ENCODE data around the gene FRS2.

The FRS2 gene

GRCh38 chr12:69579029-69579428, 108.8 kb downstream of the FRS2 start:
- Histone ChIP-seq H3K4me2 (ENCODE audit: low read depth, low read length) (no peak overlapping the region), H3K4me3 (ENCODE audit: low read length) (no peak overlapping the region), H3K27ac (ENCODE audit: low read length) (no peak overlapping the region), H3K9me2 (replicated peaks; ENCODE audit: insufficient read depth, low read length) (no peaks in the 10 kb centered on the region), H3K4me1 (ENCODE audit: low read length) (no peaks in the 10 kb centered on the region), H3K9ac (ENCODE audit: low read length) (no peak overlapping the region), H3K27me3 (replicated peaks; ENCODE audit: insufficient read depth, low read length) (no peaks in the 10 kb centered on the region), H3K36me3 (replicated peaks; ENCODE audit: insufficient read depth, low read length) (no peaks in the 10 kb centered on the region), H3F3A (ENCODE audit: insufficient read depth, low read length) (no peaks in the 10 kb centered on the region; the same call in 1 of the 2 replicates), H2AFZ (ENCODE audit: low read length) (no peak overlapping the region), H3K79me2 (ENCODE audit: low read length) (no peaks in the 10 kb centered on the region), H4K20me1 (ENCODE audit: insufficient read depth, low read length) (no peaks in the 10 kb centered on the region), H3K9me3 (replicated peaks; ENCODE audit: insufficient read depth, low read length) (no peaks in the 10 kb centered on the region)
- TF ChIP-seq EZH2 (optimal IDR thresholded peaks at IDR 0.05; ENCODE audit: low read depth, low read length) (no peak), EZH2phosphoT487 (IDR thresholded peaks at IDR 0.05; ENCODE audit: low read length) (no peak), CTCF (IDR thresholded peaks at IDR 0.05; ENCODE audit: low read length) (no peak)
- DNase-seq, result no peak

GRCh38 chr12:69580074-69580473, 109.9 kb downstream of the FRS2 start:
- H2AFZ ChIP-seq (ENCODE audit: low read length), result no peak overlapping the region
- H3K4me2 ChIP-seq (ENCODE audit: low read depth, low read length), result no peak overlapping the region
- no peaks in the 10 kb centered on the region for H3K36me3 ChIP-seq (replicated peaks; ENCODE audit: insufficient read depth, low read length)
- no peak overlapping the region for H3K9ac ChIP-seq (ENCODE audit: low read length)
- H3K27me3 ChIP-seq (replicated peaks; ENCODE audit: insufficient read depth, low read length), result no peaks in the 10 kb centered on the region
- no peak for DNase-seq
- H3K27ac ChIP-seq (ENCODE audit: low read length), result no peak overlapping the region
- H3K79me2 ChIP-seq (ENCODE audit: low read length), result no peaks in the 10 kb centered on the region
- H3K4me1 ChIP-seq (ENCODE audit: low read length), result no peaks in the 10 kb centered on the region
- H3K4me3 ChIP-seq (ENCODE audit: low read length), result no peak overlapping the region
- H4K20me1 ChIP-seq (ENCODE audit: insufficient read depth, low read length), result no peaks in the 10 kb centered on the region
- H3K9me3 ChIP-seq (replicated peaks; ENCODE audit: insufficient read depth, low read length), result no peaks in the 10 kb centered on the region
- H3F3A ChIP-seq (ENCODE audit: insufficient read depth, low read length), result no peaks in the 10 kb centered on the region; the same call in 1 of the 2 replicates
- TF ChIP-seq CTCF (IDR thresholded peaks at IDR 0.05; ENCODE audit: low read length) (no peak), EZH2phosphoT487 (IDR thresholded peaks at IDR 0.05; ENCODE audit: low read length) (no peak)
- H3K9me2 ChIP-seq (replicated peaks; ENCODE audit: insufficient read depth, low read length), result no peaks in the 10 kb centered on the region

GRCh38 chr12:69583203-69583602, 113.0 kb downstream of the FRS2 start:
- Histone ChIP-seq H4K20me1 (ENCODE audit: insufficient read depth, low read length) (0 out of 2 replicates have a peak, but pooled peaks cover 3% of the 10 kb centered on the region), H3K79me2 (ENCODE audit: low read length) (peaks cover 30% of the 10 kb centered on the region), H3F3A (ENCODE audit: insufficient read depth, low read length) (no peaks in the 10 kb centered on the region; the same call in 1 of the 2 replicates), H3K27ac (ENCODE audit: low read length) (no peak overlapping the region), H3K9me3 (replicated peaks; ENCODE audit: insufficient read depth, low read length) (no peaks in the 10 kb centered on the region), H3K36me3 (replicated peaks; ENCODE audit: insufficient read depth, low read length) (peaks cover 14% of the 10 kb centered on the region), H3K9ac (ENCODE audit: low read length) (no peak overlapping the region), H3K27me3 (replicated peaks; ENCODE audit: insufficient read depth, low read length) (no peaks in the 10 kb centered on the region), H2AFZ (ENCODE audit: low read length) (no peak overlapping the region), H3K9me2 (replicated peaks; ENCODE audit: insufficient read depth, low read length) (no peaks in the 10 kb centered on the region), H3K4me3 (ENCODE audit: low read length) (no peak overlapping the region), H3K4me1 (ENCODE audit: low read length) (no peaks in the 10 kb centered on the region), H3K4me2 (ENCODE audit: low read depth, low read length) (no peak overlapping the region)
- DNase-seq, result no peak
- no peak for TF ChIP-seq EZH2phosphoT487 (IDR thresholded peaks at IDR 0.05; ENCODE audit: low read length)
- 0 out of 2 replicates have a peak, but pooled peaks have one; percentile 4 for TF ChIP-seq CTCF (IDR thresholded peaks at IDR 0.05; ENCODE audit: low read length)

Measured in MM.1S (cell line).